ENCODE data around the gene MBLAC1.

Gene MBLAC1

DNA sequence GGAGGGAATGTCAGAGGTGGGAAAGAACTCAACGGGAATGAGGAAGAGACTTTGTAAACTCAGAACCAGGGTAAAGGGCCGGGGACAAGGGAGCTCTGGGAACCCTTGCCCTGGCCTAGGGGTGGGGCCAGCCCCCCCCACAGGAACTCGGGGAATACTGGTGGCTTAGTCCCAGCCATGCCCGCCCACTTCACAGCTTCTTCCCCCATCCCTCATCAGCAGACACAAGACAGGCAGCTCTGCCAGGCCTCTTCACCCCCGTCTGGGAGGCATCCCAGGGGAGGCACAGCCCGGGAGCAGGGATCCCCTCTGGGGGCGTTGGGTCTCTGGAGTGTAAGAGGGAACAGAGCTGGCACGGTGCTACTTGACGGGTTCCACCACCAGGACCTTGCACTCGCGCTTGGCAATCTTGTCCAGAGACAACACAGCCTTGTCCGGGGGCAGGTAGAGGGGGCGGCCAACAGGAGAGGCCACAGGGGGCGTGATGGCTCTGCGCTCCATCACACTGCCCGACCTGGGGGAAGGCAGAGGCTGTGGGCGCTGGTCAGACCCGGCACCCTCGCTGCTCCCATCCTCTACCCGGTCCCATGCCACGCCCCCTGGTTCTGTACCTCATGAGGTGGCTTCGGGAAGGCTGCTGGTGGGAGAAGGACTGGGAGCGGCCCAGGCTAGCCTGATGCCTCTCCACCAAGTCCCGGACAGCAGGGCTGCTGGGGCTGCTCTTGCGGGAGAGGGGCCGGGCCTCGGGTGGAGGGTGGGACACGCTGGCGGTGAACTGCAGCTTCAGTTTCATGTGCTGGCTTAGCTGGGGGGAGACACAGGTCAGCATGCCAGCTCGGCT, 28.1 kb downstream of the MBLAC1 start:
- no peak for DNase-seq (ENCODE audit: low spot score)

DNA sequence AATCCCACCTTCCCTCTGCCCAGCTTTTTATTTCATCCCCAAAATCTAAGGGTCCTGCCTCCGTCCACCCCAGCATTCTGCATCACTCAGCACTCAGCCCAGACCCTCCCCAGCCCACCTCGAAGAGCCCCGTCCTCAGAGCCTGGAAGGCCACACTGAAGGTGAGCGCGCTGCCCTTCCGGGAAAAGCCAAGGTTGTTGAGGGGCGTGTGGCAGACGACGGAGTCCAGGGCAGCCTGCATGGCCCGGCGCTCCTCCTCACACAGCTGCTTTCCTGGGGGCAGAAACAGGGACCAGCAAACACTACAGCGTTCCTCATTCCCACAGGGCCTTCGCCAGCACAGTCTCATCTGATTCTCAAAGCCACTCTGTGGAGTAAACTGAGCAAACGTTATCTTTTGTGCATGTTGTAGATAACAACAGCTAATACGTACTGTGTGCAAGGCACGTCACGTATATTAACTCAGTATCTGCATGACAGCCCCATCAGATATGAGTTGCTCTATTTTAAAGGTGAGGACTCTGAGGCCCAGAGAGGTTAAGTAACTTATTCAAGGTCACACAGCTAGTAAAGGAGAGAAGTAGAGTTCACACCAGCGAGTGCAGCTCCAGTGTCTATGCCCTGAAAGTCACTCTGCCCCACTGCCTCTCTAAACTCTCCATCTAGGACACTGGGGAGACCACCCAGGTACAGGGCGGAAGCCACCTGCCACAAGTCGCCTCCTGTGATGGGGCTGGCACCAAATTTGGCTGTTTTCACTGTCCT, 29.0 kb downstream of the MBLAC1 start:
- no peak for DNase-seq (ENCODE audit: low spot score)

DNA sequence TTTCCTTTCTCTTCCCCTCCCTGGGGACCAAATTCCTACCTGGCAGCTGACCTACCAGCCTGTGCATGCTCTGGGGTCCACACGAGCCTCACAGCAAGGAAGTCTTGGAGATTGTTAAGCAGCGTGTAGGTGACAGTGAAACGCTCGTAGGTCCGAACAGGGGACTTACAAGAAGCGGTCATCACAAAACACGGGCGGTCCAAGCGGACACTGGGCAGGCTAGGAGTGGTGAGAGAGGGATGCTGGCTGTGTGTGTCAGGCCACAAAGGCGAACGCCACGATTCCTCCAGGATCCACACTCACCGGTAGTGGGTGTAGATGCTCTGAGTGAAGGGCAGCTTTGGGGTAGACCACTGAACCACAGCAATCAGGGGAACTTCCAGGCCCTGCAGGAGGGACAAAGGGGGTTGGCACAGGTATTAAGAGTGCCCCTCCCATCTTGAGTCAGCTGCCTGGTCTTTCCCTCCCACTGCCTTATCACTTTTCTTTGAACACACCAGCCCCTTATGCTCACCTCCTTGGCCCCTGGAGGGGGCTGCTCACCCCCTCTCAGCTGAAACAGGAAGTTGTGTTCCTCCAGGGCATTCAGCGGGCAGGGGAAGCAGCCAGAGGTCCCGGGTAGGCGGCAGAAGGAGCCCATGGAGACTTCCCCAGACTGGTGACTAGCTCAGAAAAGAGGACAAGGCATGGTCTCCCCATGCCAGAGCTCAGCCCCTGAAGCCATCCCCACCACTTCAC, 29.7 kb downstream of the MBLAC1 start:
- DNase-seq (ENCODE audit: low spot score), result no peak

DNA sequence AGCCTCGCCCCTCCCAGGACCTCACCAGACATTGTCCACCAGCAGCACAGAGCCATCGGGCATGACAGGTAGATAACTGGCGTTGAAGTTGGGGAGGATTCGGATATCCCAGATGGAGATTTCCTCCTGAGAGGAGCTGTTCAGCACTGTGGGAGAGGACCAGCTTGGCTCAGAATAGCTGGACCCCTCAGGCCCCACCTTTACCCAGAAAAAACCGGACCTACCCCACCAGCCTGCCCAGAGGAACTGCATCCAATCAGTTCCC, 30.2 kb downstream of the MBLAC1 start:
- no peak for DNase-seq (ENCODE audit: low spot score)

DNA sequence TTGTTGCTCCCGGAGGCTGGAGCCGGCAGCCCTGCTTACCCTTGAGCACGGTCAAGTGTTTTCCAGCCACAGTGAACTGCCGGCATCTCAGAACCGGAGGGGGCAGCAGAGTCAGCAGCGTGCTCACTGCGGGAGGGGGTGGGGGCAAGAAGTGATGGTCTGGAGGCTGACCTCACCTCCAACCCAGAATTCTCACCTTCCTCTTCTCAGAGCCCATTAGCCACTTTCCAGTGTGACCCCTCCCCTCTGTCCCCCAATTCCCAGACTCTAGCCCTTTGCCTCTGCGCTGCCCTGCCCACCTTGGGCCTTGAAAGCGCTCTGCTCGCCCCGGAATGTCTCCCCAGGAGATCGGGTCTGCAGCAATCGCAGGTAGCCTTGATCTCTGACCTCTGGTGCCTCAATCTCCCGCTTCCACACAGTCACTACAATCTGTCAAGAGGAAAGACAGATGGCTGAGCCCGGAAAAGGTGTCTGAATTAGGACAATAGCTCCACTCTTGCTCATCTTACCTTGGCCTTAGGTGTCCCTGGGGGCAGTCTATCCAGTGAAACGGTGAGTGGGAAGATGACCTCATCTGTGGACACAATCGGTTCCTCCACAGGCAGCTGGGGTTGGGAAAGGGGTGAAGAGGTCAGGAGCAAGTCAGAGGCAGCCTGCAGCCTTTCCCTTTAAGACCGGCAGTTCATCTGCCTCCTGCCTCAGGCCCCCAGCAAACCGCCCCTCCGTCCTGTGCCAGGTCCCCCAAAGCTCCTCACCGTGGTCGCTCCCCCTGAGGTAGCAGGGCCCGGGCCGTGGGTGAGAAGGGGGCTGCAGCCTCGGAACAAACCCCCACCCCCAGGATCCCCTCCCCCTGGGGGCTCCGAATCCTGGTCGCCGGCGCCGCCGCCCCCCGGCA, 30.8 kb downstream of the MBLAC1 start:
- no peak for DNase-seq (ENCODE audit: low spot score)

DNA sequence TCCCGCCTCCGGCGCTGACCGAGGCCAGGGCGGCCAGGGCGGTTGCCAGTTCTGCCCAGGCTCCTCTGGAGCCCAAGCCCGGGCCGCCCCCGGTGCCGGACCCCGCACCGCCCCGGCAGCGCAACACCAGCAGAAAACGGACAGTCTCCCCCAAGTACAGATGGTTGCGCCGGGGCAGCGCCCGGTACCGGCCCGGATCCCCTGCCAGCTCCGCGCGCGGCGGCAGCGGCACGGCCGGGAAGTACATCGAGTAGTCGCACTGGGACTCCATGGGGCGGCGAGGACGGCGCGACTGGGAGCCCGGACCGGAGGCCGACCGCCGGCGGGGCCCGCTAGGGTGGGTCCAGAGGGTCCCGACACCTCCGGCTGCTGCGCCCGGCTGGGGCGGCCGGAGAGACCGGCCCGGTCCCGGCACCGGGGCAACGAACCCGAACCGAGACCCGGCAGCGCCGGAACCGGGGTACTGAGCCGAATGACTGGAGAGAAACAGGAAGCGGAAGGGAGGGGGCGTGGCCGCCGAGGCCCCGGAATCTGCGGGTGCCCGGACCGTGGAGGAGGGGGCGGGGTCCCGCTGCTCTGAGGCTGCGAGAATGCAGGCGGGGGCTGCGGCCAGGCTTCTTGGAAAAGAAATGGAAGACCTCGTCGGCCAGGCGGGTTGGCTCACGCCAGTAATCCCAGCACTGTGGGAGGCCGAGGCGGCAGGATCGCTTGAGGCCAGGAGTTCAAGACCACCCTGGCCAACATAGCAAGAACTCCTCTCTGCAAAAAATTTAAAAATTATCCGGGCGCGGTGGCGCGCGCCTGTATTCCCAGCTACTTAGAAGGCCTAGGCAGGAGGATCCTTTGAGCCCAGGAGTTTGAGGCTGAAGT, 31.7 kb downstream of the MBLAC1 start, which contains the start of gene TRAPPC14:
TSS of gene TRAPPC14 (minus strand) at position 495 of the 870 bp plus-strand sequence. CDS start at position 271, 224 bp downstream.
- peak; percentile 96 for DNase-seq (ENCODE audit: low spot score)

DNA sequence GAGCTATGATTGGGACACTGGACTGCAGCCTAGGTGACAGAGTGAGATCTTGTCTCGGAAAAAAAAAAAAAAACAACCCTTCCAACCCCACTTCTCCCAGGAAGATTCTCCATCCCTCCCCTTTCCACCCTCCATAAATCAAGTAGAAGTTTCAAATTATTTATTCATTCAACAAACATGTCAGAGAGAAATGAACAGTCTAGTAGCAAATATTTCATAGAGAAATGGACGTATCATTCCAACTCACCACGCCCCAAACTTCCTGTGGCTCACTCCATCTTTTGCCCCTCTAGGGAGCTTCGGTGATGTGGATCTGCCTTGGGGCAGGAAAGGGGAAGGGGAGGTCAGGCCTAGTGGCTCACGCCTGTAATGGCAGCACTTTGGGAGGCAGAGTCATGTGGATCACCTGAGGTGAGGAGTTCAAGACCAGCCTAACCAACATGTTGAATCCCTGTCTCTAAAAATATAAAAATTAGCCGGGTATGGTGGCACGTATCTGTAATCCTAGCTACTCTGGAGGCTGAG, 32.4 kb downstream of the MBLAC1 start:
- DNase-seq (ENCODE audit: low spot score), result no peak

DNA sequence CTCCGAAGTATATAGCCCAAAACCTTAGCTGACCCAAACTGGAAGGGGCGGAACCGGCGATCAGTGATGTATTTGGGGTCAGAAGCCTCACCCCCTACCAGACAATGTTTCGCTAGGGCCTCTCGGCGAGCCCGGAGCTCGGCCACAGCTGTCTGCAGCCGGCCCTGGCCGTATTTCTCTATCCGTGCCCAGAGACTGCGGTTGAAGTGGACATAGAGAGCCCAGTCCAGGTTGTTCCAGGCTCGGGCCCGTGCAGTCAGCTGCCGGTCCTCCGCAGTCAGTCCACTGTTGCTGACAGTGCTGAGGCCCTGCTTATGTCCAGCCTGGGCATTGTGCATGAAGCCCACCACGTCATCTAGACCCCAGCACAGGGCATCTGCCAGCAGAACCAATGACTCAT, 33.3 kb downstream of the MBLAC1 start:
- DNase-seq (ENCODE audit: low spot score), result no peak

DNA sequence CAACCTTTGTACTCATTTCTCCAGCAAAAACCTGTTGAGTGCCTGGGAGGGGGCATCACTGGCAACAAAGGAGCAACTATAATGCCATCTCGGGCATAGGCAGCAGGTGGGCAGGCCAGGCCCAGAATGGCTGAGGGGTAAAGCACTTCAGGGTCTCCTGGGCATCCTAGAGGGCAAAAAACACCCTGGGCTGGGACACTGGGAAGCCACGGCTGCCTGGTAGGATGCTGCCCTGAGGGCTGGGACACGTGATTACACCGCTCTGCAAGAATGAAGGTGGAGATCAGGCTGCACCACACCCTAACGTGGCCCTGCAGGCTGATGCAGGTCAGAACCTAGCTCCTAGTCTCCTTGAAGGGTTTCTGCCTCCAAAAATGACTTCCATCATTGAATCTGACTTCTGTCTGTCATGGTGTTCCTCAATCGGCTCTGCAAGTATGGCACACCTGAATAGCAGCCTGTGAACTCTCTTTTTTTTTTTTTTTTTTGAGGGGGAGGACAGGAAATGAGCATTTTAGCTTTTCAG, 36.3 kb downstream of the MBLAC1 start:
- no peak for DNase-seq (ENCODE audit: low spot score)

DNA sequence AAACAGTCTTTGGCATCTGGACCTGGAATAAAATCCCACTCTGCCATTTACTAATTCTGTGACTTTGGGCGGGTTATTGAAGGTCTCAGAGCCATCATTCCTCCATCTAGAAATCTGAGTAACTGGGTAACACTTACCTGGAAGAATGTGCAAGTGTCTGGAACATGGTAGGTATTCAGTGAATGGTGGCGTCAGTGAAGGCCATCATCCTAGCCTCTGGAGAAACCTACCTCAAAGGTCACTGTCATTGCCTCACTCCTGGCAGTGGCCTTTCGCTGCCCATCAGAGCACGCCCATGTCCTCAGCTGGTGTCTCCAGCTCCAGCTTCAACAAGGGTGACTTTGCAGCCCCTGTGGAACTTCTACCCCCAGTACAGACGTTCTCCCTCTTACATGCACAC, 37.1 kb downstream of the MBLAC1 start:
- no peak for DNase-seq (ENCODE audit: low spot score)

DNA sequence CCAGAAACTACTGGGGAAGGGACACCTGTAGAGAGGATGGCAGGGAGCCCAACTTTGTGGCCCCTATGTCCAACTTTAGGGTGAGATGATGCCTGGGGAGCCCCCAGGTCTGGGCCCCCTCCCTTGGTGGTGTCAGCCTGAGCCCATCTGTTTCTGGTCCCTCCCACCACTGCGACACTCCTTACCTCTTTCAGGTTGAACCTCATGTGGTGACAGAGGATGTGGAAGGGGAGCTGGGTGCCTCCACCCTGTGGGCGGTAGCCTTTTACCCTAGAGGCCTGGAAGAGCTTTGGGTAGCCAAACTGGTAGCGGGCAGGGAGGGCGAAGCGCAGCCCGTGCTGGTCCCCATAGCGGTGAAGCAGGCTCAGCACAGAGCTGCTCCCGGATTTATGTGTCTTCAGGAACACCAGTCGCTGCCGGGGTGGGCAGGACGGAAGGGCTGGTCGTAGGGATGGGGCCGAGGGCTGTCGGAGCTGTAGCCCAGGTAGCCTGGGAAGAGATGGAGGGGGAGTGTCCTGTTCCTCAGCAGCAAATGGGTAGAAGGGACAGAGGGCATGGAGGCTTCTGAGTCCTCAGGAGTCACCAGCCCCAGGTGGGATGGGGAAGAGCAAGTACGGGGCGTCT, 39.7 kb downstream of the MBLAC1 start:
- no peak for DNase-seq (ENCODE audit: low spot score)

DNA sequence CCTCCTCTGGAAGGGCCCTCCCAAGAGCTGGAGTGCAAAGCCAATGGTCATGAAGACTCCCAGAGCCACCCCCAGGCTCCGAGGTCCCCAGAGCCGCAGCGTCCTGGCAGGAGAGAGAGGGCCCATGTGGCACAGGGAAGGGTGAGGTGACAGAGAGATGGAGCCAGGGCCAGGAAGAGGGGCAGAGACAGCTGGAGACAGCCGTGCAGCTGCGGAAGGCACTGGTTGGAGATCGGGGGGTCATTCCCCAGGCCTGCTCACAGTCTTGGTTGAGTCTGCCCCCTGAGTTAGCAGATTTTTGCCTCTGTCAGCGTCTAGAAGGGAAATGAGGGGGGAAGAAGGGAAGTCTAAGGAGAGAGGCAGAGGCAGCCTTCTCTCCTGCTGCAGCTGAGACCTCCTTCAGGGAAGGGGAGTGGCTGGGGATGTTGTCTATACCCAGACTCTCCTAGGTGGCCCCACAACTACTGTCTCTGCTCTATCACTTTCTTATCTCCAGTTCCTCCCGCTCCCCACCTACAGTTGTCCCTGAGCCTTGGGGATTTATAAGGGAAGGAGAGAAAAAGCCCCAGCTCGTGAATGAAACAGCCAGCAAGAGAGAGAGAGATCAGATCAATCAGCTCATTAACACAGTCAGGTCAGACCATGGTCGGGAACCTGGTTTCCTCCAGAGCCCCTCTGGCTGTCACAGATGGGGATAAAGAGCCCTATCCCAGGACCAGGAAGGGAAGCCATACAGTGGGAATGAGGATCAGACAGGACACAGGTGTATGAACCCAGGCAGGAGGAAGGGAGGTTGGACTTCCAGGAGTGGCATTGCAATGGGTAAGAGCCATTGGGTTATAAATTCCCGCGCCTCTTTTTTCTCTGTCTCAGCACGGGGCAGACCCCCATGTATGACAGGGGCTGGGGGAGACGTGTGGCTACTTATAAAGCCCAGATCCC, 40.5 kb downstream of the MBLAC1 start:
- DNase-seq (ENCODE audit: low spot score), result no peak

DNA sequence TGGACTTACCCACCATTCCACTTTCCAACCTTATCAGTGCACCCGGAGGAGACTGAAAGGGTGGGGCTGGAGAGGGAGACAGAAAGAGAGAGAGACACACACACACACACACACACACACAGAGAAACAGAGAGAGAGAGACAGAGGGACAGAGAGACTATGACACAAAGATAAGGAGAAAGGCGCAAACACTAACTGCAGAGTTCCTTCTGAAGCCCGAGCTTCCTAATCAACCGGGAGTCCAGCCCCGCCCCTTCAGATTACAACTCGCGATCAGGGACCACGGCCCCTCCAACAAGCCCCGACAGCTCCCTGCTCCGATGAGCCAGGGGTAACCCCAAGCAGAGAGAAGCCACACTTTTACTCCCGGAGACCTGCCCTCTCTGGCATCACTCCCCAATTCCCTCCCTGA, 41.2 kb downstream of the MBLAC1 start:
- DNase-seq (ENCODE audit: low spot score), result no peak

DNA sequence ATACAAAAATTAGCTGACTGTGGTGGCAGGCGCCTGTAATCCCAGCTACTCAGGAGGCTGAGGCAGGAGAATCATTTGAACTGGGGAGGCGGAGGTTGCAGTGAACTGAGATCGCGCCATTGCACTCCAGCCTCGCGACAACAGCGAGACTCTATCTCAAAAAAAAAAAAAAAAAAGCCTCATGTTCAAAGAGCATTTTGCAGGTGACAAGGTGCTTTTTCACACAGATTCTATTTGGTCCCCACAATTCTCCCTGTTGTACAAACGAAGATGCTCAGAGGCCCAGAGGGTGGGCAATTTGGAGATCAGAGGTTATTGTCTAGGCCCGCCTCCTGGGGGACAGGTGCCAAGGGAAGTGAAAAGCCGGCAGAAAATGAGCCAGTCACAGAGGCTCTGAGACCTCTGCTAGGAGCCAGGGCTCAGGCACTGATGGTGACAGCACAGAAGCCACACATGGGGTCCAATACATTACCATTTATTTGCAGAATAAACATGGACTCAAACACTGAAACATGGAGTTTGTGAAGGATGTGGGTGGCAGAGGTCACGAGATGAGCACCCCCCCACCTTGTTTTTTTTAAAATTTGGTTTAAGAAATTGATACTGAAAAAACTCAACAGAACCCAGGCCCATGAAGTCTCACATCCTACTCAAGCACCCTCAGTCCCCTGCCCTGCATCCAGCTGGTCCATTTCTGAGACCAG, 42.5 kb downstream of the MBLAC1 start:
- DNase-seq (ENCODE audit: low spot score), result no peak

DNA sequence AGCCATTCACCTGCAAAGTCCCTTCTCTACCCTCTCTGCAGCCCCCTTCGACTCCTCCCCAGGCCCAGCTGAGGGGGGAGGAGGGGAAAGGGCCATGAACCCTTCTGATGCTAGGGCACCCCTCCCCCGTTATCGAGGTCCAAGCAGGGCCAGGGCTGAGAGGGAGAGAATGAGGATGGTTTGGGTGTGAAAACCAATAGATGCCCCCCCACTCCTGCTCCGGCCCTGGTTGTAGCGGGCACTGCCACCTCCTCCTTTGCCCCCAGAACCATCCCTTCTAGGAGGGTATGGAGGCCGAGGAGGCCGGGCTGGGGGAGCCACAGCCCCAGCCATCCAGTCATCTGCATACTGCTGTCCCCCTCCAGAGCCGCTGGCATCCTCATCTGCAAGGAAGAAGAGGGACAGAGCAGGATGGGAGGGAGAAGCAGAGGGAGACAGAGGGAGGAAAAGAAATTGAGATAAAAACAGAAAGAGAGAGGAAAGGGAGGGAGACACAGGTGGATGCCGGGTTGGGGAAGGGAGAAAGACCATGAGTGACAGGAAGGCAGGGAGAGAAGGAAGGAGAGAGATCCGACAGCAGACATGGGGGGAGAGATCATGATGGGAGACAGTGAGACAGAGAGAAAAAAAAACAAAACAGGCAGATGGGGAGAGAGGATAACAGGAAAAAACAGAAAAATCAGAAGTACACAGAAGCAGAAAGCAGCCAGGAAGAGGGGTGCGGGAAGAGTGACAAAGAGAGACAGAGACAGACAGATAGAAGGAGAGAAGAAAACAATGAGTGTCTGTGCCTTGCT, 43.5 kb downstream of the MBLAC1 start:
- no peak for DNase-seq (ENCODE audit: low spot score)

DNA sequence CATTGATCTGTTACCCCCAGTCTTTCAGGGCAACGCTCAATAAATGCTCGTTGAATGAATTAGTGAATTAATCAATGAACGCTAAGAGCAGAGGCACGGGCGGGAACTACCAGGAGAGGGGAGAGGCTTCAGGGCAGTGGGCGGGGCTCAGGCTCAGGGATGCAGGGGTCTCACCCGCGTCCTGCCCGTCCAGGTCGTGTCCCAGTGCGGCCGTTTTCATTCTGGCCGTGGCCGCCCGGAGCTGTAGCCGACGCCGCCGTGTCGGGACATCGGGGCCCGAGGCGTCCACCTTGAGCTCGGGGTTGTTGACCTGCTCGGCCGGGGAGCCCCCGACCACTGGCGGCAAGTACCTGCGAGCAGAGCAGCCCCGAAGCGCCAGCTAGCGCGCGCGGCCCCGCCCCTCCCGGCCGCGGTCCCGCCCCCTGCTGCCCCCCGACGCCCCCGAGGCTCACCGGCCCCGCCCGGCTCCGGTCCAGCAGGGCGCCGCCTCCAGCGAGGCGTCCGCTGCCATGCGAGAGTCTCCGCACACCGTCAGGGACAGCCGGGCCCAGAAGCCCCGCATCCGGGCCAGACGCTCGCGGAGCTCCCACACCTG, 44.4 kb downstream of the MBLAC1 start:
- no peak for DNase-seq (ENCODE audit: low spot score)

DNA sequence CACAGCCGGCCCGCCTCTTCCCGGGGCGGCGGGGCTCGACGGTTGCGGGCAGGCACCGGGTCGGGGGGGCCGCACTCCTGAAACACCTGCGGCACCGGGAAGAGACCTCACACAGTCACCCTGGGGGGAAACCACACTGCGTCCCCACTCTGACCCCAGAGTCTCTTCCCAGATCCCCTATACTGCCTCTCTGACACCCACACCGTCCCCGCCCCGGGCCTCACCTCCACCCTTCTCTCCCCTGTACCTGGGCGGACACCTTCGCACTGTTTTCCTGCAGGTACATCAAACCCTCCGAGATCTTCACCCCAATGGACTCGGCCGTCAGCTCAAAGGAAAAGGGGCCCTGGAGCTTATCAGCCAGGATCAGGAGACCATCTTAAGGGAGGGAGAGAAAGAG, 45.1 kb downstream of the MBLAC1 start:
- no peak for DNase-seq (ENCODE audit: low spot score)
